Stimulated activated CD8-positive, alpha-beta memory T cell treated with anti-CD3 and anti-CD28 coated beads, Interleukin-7, amount 100 ng/mL, for 4 hours (primary cell): ENCODE results near the gene LRRC56.
"Not testable (repeated sequence)": the region's sequence is repeated elsewhere in the genome, so short reads cannot be mapped to it uniquely, and the experiment has no call there.

Experiments used
- DNase-seq, 2 donors: peaks; one replicate each; pipeline ENCODE4 v3.0.0-alpha.2; 2020; ENCODE audit warnings: low read depth in 2 of 2

Gene LRRC56

GRCh38 chr11:559020-559620 is 21.8 kb downstream of the LRRC56 start:
- DNase-seq = no peak

DNA sequence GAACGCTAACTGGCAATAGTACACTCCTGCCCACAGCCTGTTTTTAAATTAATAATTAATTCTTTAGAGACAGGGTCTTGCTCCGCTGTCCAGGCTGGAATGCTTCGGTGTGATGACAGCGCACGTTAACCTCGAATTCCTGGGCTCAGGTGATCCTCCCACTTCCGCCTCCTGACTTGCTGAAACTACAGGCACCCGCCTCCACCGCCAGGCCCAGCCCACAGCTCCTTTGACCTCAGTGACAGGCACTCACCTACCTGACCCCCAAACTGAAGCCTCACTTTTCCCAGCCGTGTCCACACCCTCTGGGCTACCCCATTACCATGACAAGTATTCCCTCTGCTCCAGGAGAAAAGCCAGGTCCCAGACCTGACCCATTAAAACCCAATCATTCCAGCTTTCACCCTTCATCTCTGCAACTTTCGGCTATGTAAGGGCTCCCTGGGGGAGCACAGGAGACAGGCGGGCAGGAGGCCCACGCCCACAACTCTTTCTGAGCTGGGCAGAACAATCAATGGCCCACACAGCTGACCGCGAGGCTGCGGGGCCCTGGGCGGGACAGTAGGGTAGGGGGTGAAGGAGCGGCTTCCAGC is 22.5 kb downstream of the LRRC56 start:
- no peak for DNase-seq

DNA sequence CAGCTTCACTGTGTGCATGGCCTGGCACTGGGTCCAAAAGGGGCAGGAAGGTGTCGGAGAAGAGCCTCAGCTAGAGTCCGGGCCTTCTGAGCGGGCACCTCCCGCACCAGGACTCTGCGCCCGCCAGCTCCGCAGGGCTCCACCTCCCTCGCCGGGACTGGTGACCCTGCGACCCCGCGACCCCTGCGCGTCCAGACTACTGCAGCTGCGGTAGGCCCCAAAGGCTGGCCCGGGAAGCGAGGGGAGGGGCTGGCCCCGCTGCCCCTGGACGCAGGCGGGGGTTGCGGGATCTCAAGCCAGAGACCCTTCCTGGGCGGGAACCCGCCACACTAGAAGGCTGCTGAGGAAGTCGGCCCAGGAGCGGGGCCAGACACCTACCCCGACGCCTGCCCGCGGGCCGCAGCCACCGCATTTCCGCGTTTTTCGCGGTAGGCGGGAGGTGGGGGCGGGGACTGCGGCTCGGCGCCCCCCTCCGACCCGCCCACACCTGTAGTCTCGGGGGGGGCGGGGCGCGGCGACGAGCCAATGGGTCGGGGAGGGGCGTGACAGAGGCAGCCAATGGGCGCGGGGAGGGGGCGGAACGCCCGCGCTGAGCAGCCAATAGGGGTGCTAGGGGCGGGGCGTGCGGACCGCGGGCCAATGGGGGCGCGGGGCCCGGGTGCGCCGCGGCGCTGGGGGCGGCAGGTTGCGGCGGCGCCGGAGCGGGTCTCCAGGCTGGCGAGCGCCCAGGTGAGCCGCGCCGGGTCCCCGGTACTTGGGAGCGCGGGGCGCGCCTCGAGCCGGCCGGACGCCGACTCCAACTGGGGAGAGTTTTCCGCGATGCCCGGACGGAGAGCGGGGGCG is 23.2 kb downstream of the LRRC56 start, which contains the start of the genes LMNTD2 and RASSF7:
LMNTD2 (minus strand) TSS at position 434 of the 843 bp plus-strand sequence; CDS start at position 412, 22 bp downstream.
RASSF7 (plus strand) TSS at position 666 of the 843 bp plus-strand sequence. CDS start 799 bp downstream, outside the sequence.
- DNase-seq = peak; percentile 90 to 94

DNA sequence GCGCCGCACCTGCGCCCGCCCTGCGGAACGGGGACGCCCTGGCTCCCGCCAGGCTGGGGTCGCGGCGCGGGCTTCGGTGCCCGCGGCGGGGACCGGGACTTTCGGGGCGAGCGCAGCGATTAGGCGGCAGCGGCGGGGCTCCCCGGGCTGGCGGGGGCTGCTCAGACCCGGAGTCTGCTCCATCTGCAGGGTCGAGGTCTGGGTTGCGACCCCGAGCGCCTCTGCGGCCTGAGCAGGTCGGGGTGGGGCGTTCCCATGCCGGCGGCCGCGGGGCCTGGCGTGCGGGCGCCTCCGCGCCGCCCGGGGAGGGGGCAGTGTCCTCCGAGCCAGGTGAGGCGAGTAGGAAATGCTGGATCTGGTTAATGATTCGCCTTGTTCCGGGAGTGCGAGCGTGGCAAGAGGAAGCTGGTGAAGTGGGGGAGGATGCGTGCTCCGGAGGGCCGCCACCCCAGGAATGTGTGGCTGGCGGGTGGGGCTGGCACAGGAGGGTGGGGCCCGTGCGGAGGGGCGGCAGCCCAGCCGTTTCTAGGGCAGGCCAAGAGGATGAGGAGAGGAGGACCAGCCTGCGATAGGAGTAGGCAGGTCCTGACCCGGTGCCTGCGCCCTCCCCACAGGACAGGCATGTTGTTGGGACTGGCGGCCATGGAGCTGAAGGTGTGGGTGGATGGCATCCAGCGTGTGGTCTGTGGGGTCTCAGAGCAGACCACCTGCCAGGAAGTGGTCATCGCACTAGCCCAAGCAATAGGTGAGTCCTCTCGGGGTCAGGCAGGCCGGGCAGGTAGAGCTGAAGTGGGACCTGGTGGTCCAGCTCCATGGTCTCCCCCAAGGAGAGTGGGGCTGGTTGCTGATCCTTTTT is 24.0 kb downstream of the LRRC56 start:
- DNase-seq = no peak

DNA sequence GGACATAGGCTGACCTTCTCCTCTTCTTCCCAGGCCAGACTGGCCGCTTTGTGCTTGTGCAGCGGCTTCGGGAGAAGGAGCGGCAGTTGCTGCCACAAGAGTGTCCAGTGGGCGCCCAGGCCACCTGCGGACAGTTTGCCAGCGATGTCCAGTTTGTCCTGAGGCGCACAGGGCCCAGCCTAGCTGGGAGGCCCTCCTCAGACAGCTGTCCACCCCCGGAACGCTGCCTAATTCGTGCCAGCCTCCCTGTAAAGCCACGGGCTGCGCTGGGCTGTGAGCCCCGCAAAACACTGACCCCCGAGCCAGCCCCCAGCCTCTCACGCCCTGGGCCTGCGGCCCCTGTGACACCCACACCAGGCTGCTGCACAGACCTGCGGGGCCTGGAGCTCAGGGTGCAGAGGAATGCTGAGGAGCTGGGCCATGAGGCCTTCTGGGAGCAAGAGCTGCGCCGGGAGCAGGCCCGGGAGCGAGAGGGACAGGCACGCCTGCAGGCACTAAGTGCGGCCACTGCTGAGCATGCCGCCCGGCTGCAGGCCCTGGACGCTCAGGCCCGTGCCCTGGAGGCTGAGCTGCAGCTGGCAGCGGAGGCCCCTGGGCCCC is 24.8 kb downstream of the LRRC56 start:
- no peak for DNase-seq

DNA sequence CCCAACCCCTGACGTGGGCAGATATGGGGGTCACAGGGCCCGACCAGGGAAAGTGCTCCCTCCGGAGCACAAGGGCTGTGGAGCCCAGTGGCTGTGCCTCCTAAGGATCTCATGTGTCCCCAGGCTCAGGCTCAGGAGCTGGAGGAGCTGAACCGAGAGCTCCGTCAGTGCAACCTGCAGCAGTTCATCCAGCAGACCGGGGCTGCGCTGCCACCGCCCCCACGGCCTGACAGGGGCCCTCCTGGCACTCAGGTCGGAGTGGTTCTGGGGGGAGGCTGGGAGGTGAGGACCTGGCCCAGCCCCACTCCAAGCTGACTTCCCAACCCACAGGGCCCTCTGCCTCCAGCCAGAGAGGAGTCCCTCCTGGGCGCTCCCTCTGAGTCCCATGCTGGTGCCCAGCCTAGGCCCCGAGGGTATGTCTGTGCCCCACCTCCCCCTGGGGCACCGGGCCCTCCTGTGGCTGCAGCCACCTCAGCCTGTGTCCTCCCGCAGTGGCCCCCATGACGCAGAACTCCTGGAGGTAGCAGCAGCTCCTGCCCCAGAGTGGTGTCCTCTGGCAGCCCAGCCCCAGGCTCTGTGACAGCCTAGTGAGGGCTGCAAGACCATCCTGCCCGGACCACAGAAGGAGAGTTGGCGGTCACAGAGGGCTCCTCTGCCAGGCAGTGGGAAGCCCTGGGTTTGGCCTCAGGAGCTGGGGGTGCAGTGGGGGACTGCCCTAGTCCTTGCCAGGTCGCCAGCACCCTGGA is 25.9 kb downstream of the LRRC56 start:
- no peak for DNase-seq

GRCh38 chr11:563812-564578 is 26.7 kb downstream of the LRRC56 start:
- no peak for DNase-seq

GRCh38 chr11:565921-566509 is 28.7 kb downstream of the LRRC56 start:
- DNase-seq = no peak

DNA sequence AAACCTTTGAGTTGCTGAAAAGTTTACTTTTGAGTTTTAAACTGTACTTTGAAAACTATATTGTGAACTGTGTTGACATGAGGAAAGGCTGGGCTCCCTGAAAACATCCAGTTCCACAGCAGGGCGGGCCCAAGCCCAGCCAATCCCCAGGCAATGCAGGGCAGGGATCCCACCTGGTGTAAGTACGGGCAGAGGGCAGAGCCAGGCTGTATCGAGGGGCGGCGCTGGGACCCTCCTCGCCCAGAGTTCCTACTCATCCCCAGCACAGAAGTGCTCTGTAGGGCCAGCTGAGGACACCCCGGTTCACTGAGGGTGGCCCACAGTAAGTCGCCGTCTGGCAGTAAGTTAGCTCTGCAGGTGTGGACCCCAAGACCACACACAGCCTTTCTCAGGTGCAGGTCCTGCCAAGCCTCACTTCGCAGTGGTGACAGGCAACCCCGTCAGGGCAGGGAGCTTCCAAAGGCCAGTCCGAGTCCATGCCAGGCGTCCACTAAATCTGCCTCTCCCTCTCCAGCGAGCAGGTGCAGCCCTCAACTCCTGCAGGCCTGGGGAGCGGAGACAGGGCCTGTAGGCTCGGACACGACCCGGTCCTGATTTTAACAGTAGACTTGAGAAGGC is 29.8 kb downstream of the LRRC56 start:
- DNase-seq = no peak

- no peak for DNase-seq
Measured at GRCh38 chr11:567629-568292, 30.4 kb downstream of the LRRC56 start.

- DNase-seq = peak; percentile 70 to 89
Measured at GRCh38 chr11:568306-569157, 31.2 kb downstream of the LRRC56 start.

DNA sequence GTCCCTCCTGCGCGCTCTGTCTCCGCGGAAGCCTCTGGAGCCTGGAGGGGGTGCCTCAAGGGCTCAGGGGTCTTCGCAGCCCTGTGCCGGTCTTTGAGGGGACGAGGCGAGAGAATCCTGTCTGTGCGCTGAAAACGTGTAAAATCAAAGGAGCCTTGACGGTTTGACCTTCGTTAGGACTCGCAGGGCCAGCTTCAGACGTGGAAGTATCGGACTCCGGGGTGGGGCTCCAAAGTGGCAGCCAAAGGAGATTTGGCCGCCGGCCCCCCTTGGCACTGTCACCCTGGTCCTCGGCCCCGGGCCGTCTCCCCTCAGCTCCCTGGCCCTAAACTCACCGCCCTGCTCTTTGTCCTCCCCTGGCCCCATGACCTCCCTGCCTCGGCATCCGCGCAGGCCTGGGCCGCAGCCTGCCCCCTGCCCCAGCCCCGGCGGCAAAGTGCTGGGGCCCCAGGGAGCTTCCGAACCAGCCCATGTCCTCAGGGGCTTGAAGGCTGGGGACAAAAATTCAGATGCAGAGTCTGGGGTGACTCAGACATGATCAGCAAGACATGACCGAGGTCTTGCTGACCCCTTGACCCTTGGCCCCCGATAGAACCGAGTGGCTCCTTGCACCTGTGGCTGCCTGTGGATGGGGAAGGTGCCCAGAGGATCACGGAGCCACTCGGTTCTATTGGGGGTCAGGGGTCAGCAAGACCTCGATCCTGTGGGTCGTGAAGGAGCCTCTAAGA is 32.0 kb downstream of the LRRC56 start:
- DNase-seq = no peak

DNA sequence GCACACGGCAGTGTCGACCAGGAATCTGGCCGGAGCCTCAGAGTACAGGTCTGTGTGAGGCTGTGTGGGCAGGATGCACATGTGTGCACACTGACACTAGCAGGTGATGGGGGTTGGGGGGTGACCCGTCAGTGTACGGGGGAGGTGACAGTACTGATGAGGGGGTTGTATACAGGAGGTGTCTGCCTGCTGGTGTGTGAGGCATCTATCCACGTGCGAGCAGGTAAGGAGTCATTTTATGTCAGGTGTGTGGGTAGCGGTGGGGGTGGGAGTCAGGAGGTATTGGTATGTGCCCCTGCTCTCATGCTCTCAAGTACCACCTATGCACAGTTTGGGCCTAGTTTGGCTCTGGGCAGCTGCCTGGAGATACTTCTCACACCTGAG is 34.5 kb downstream of the LRRC56 start:
- DNase-seq = no peak

DNA sequence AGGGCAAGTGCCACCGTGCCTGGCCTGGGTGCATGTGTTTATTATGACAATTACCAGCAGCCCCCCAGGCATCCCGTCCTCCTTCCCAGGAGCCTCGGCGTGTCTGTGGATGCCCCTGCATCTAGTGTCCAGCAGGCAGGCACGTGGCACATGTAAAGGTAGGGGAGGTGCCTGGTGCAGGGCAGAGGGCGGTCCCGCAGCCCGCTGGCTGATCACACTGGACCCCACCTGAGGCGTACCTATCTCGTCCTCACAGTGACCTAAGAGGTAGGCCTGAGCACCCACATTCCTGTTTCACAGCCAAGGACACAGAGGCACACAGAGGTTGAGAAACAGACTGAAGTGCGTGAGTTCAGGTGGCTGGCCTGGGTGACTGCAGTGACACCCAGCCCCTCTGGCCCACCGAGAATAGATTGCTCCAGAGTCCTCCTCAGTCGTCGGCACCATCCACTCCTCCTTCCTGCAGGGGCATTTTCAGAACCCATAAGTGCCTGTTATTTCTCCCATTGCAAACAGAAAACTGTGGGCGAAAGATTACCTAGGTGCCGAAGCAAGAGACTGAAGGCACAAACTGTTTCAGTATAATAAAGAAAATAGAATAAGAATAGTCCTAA is 35.9 kb downstream of the LRRC56 start:
- no peak for DNase-seq

GRCh38 chr11:574031-574570 is 36.8 kb downstream of the LRRC56 start:
- not testable (repeated sequence) for DNase-seq
